Measurements from ENCODE around the gene SUSD4.

DNA sequence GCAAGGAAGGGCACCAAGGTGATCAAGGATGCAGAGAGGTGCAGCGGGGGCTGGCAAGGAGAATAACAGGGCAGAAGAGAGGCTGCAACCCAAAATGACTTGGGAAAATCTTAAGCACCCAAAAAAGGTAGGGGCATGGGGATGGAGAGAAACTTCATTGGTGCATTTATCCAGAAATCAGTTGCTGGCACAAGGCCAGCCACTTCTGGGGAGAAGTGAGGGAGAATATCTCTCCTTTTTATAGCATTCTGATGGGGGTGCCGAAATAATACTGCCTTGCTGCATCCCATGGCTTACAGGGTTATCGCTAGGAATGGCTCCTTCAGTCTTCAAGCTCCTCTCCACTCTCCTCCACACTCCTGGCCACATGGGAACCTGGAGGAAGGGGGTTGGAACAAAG, 47.9 kb downstream of the SUSD4 start:
- TF ChIP-seq POLR2A (IDR thresholded peaks at IDR 0.05) (no peak), POLR2AphosphoS5 (IDR thresholded peaks at IDR 0.05) (no peak), CTCF (IDR thresholded peaks at IDR 0.05) (no peak), EP300 (IDR thresholded peaks at IDR 0.05) (no peak)

Measured in gastroesophageal sphincter (tissue), 3 donors.